NCI-H2227 (cell line): ENCODE data around the gene DOCK10.
"Not testable (repeated sequence)": the region's sequence is repeated elsewhere in the genome, so short reads cannot be mapped to it uniquely, and the experiment has no call there.

Source experiments
- DNase-seq: peaks from one replicate; lab custom pipeline; 2025; ENCODE audit not compliant: unreplicated experiment; lab: John Stamatoyannopoulos, UW

The DOCK10 gene

GRCh38 chr2:224925061-224925809 is 117.0 kb downstream of the DOCK10 start:
- DNase-seq: no peak

- no peak for DNase-seq
Observed at GRCh38 chr2:224924631-224925030, 117.6 kb downstream of the DOCK10 start.

DNA sequence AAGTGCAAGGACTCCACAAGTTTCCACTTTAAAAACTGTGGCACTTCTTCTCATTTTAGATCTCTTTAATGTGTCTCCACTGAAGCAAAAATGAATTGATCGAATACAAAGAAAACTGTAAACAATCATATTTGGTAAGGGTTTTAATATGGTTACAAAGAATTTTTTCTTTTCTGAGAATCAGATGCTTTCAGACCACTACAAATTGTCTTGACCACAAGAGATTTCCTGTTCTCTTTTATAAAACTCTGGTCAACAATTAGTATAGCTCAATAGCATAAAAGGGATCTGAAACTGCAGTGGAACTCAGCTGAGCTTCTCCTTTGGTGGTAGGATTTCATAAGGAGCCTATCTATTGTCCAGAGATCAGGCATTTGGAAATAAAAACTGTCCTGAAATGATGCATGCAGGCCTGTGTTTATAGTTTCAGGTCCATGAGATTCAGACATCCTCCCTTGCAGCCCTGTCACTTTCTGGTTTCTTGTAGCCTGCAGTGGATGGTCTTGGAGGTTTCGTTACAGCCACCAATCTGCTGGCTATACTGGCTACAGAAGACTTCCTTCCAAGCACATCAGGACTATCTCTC is 120.0 kb downstream of the DOCK10 start:
- no peak for DNase-seq

DNA sequence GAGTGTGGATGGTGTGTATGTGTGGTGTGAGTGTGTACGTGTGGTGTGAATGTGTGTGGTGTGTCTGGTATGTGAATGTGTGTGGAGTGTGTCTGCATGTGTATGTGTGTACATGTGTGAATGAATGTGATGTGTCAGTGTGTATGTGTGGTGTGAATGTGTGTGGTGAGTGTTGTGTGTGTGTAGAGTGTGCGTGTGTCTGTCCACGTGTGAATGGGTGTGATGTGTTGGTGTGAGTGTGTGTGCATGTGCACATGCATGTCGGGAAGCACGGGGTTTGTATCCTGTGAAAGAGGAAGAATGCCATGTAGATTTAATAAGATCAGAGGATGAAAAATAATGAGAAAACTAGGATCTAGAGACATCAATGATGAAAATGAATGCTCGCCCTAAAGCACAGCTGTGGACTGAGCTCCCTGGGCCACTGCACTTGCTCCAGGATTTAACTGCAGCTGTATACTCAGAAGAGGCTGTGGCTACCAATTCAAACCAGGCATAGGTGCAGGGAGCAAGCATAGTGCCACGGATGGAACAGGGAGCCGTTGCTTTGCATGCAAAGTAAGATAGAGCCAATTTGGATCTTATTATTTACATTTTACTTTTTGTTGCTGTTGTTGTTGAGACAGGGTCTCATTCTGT is 122.7 kb downstream of the DOCK10 start:
- DNase-seq: no peak

DNA sequence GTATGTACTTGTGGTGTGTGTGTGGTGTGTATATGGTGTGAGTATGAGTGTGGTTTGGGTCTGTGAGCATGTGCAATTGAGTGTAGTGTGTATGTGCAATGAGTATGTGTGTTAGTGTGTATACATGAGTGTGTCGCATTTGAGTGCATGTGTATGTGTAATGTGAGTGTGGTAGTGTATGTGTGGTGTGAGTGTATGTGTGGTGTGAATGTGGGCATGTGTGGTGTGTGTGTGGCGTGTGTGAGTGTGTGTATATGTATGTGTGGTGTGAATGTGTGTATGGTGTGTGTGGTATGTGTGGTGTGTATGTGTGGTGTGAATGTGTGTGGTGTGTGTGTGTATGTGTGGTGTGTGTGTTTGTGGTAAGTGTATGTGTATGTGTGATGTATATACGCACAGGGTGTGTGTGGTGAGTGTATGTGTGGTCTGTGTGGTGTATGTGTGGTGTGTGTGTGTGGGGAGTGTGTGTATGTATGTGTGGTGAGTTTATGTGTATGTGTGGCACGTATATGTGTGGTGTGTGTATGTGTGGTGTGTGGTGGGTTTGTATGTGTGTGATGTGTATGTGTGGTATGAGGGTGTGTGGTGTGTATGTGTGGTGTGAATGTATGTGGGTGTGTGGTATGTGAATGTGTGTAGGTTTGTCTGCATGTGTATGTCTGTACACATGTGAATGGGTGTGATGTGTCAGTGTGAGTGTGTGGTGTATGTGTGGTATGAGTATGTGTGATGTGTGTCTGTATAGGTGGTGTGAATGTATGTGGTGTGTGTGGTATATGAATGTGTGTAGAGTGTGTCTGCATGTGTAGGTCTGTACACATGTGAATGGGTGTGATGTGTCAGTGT is 123.4 kb downstream of the DOCK10 start:
- DNase-seq: no peak

- not testable (repeated sequence) for DNase-seq
Observed at GRCh38 chr2:224917246-224917645, 125.0 kb downstream of the DOCK10 start.

- no peak for DNase-seq
Observed at GRCh38 chr2:224915136-224915535, 127.1 kb downstream of the DOCK10 start.

DNA sequence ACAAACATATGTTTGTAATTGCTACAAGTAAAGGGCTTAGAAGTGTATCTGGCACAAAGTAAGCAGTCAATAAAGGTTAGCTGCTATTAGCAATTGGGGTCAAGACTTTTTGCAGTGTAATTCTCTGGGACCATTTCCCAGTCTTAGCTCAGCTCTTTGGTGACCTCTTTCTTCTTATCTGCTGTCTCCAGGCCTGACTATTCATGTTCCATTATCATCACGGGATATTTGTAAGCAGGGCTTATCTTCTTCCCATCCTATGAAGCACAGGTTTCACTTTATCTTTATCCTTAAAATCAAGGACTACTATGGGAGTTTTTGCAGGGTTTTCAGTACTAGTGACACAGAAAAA is 131.7 kb downstream of the DOCK10 start:
- no peak for DNase-seq

DNA sequence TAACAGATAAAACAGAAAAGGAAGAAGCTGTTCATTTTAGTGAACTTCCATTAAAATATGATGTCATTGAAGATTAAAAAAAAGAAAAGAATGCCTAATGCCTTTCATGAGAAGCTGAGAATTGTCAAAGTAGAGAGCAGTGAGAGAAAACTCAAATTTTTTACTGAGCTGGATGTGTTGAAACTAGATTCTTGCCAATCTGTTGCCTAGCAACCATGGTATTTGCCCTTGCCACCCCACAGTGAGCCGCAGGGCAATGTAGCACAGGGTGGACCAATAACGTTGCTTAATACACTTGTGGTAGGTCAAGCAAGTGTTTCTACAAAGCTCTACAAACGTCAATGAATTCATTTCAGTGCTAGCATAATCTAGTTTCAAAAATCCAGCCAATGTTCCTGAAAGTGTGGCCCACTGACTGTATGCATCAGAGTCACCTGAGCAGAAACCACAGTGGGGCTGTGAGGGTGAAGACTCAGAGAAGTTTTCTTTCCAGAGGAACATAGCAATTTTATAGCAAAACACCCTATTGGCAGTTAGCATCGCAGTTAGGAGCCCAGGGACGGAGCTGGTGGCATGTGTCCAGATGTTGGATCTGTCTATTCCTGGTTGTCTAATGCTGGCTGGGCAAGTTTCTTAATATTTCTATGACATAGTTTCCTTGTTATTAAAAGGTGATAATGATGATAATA is 132.2 kb downstream of the DOCK10 start:
- peak; percentile 14 for DNase-seq

DNA sequence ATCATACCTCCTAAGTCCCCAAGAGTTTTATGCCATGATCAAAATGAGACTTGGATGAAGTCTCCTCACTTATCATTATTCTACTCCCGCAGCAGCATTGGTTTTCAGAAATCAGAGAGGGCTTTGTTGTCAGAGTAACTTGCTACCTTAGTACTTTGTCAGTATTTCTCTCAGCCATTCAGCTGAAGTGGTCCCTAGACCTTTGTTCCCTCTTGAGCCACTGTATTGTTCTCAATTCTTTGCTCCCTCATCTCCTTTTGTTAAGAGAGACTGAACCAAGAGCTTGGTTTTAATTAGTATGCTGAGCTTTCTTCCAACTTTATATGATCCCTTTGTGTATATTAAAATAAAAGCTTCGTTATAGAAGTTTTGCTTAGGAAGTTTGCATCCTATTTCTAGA is 133.4 kb downstream of the DOCK10 start:
- DNase-seq: no peak

DNA sequence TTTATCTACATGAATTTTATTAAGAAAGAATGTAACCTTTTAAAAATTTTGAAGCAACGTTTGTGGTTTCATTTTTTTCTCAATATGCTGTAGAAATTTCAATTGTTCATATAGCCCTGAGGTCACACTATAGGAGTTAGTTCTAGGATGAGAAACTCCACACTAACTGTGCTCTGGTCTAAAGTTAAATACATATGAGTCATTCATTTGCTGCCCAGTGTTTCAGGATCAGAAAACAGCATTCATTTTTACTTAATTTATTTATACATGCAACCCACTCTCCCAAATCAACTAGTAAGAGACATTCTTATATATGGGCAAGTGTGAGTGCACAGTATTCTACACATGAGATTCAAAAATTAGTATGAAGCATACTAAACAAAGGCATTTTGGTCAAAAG is 137.9 kb downstream of the DOCK10 start:
- DNase-seq: no peak

GRCh38 chr2:224903621-224904020 is 138.6 kb downstream of the DOCK10 start:
- DNase-seq: no peak

GRCh38 chr2:224901121-224901676 is 141.1 kb downstream of the DOCK10 start:
- DNase-seq: no peak

- no peak for DNase-seq
Observed at GRCh38 chr2:224895377-224895776, 146.9 kb downstream of the DOCK10 start.

DNA sequence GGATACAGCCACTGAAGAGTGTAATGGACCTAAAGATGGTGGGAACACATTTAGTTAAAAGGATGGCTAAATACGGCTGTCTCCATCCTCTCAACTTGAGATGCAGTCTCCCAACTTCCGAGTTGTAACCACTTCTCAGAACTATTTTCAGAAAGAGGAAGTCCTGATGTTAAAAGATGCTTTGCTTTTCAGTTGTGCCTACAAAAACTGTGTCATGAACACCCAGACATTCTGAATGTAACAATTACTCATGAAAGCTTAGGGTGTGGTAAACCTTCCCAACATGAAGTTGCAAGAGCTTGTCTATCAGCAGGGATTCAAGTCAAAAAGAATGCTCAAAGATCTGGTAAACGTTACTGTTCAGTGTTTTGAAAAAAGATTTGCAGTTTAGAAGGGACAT is 147.9 kb downstream of the DOCK10 start:
- no peak for DNase-seq

GRCh38 chr2:224893848-224894247 is 148.4 kb downstream of the DOCK10 start:
- no peak for DNase-seq

GRCh38 chr2:224892574-224893204 is 149.6 kb downstream of the DOCK10 start:
- no peak for DNase-seq

- no peak for DNase-seq
Observed at GRCh38 chr2:224890372-224890771, 151.9 kb downstream of the DOCK10 start.

GRCh38 chr2:224887141-224887540 is 155.1 kb downstream of the DOCK10 start:
- no peak for DNase-seq

- DNase-seq: no peak
Observed at GRCh38 chr2:224885836-224886547, 156.3 kb downstream of the DOCK10 start.
